GM19240 (cell line): ENCODE measurements around the gene LDLRAD3.
"Not testable (repeated sequence)": the region's sequence is repeated elsewhere in the genome, so short reads cannot be mapped to it uniquely, and the experiment has no call there.

Source experiments
- DNase-seq: peaks from one replicate; pipeline ENCODE4 v3.0.0; 2011; ENCODE audit warnings: low spot score; ENCODE audit not compliant: insufficient read length

Gene LDLRAD3

GRCh38 chr11:35943713-35944502, at the start of gene LDLRAD3:
TSS of gene LDLRAD3 (plus strand) at chr11:35944062. CDS start at chr11:35944099, 37 bp downstream.
- DNase-seq = peak; percentile 23

GRCh38 chr11:35897019-35897418, 46.8 kb upstream of the LDLRAD3 start:
- no peak for DNase-seq

GRCh38 chr11:35902961-35903360, 40.9 kb upstream of the LDLRAD3 start:
- DNase-seq = no peak

- no peak for DNase-seq
Measured at GRCh38 chr11:35905646-35906276, 38.1 kb upstream of the LDLRAD3 start.

- DNase-seq = no peak
Measured at GRCh38 chr11:35906277-35906661, 37.6 kb upstream of the LDLRAD3 start.

GRCh38 chr11:35906681-35907080, 37.2 kb upstream of the LDLRAD3 start:
- no peak for DNase-seq

GRCh38 chr11:35907648-35908431, 36.0 kb upstream of the LDLRAD3 start:
- no peak for DNase-seq

- not testable (repeated sequence) for DNase-seq
Measured at GRCh38 chr11:35908432-35908771, 35.5 kb upstream of the LDLRAD3 start.

GRCh38 chr11:35909511-35910265, 34.2 kb upstream of the LDLRAD3 start:
- no peak for DNase-seq

GRCh38 chr11:35911013-35911412, 32.8 kb upstream of the LDLRAD3 start:
- DNase-seq = no peak

GRCh38 chr11:35911616-35912165, 32.2 kb upstream of the LDLRAD3 start:
- no peak for DNase-seq

GRCh38 chr11:35912436-35912835, 31.4 kb upstream of the LDLRAD3 start:
- not testable (repeated sequence) for DNase-seq

GRCh38 chr11:35912883-35913624, 30.8 kb upstream of the LDLRAD3 start:
- no peak for DNase-seq

GRCh38 chr11:35914816-35915215, 29.0 kb upstream of the LDLRAD3 start:
- no peak for DNase-seq

- no peak for DNase-seq
Measured at GRCh38 chr11:35916270-35916669, 27.6 kb upstream of the LDLRAD3 start.

GRCh38 chr11:35917676-35918075, 26.2 kb upstream of the LDLRAD3 start:
- DNase-seq = no peak

GRCh38 chr11:35918716-35919115, 25.1 kb upstream of the LDLRAD3 start:
- no peak for DNase-seq

- no peak for DNase-seq
Measured at GRCh38 chr11:35919244-35919643, 24.6 kb upstream of the LDLRAD3 start.

GRCh38 chr11:35923452-35923851, 20.4 kb upstream of the LDLRAD3 start:
- DNase-seq = no peak

- DNase-seq = no peak
Measured at GRCh38 chr11:35924811-35925210, 19.1 kb upstream of the LDLRAD3 start.
